Lower leg skin (tissue), 3 donors: Measurements from ENCODE around the gene TFAP2C.

Experiments
- POLR2A ChIP-seq, 2 donors: fragments of 450-650 bp; IDR thresholded peaks; one replicate each; pipeline ENCODE4 v1.6.1; 2016 to 2017; ENCODE audit warnings: antibody characterized with exemption in 2 of 2, mild to moderate bottlenecking in 1 of 2, moderate library complexity in 1 of 2
- TF ChIP-seq, protein P1 (sequence below), 3 donors: fragments of 450-650 bp; IDR thresholded peaks; one replicate each; pipeline ENCODE4 v1.5.1; 2016; ENCODE audit warnings: antibody characterized with exemption in 3 of 3, mild to moderate bottlenecking in 3 of 3, moderate library complexity in 2 of 3

DNA sequence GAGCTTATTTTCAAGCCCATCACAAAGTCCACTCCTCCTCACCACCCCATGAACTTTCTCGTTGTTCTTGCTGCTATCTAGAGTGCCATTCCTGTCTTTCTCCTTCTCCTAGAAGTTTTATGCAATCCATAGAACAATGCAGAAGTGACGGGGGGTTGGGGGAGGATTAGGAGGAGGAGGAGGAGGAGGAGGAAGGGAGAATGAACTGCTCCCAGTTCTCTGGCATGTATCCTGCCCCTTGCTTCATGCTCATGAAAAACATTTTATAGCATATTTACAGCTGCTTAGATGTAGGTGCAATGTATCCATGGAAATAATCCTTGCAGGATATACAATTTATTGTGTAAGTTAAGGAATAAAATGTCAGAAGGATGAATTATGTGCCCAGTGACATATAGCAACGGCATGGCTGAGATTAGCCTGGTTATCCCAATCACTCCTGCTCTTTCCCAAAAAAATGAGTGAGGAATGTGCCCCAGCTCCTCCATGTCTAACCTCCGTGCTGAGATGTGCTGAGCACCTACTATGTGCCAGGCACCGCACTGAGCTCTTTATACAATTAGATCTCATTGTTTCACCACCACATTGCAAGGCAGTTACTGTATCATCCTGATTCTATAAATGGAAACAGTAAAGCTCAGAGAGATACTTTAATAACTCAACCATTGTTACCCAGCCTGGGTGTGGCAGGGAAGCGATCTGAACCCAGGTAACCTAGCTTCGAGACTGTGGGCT lies 41.6 kb upstream of the TFAP2C start:
- TF ChIP-seq, protein P1, sequence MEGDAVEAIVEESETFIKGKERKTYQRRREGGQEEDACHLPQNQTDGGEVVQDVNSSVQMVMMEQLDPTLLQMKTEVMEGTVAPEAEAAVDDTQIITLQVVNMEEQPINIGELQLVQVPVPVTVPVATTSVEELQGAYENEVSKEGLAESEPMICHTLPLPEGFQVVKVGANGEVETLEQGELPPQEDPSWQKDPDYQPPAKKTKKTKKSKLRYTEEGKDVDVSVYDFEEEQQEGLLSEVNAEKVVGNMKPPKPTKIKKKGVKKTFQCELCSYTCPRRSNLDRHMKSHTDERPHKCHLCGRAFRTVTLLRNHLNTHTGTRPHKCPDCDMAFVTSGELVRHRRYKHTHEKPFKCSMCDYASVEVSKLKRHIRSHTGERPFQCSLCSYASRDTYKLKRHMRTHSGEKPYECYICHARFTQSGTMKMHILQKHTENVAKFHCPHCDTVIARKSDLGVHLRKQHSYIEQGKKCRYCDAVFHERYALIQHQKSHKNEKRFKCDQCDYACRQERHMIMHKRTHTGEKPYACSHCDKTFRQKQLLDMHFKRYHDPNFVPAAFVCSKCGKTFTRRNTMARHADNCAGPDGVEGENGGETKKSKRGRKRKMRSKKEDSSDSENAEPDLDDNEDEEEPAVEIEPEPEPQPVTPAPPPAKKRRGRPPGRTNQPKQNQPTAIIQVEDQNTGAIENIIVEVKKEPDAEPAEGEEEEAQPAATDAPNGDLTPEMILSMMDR (IDR thresholded peaks at IDR 0.05) = no peak
- TF ChIP-seq POLR2A (IDR thresholded peaks at IDR 0.05) = no peak
